Activated naive CD8-positive, alpha-beta T cell treated with anti-CD3 and anti-CD28 coated beads, Interleukin-2, amount 50 U/mL, for 24 hours (primary cell): Measurements from ENCODE around the gene KRT75.

ENCODE experiments used
- ATAC-seq: fragments of 150-1000 bp; cut with Tn5 transposase; one replicate; pipeline ENCODE4 v1.10.0; 2021
- DNase-seq: peaks from one replicate; pipeline ENCODE4 v3.0.0; 2021
- H3K27ac Mint-ChIP-seq: one replicate; pipeline ENCODE4 v1.8.0; 2021; ENCODE audit warnings: mild to moderate bottlenecking, mixed read lengths
- H3K27me3 Mint-ChIP-seq: one replicate; pipeline ENCODE4 v1.8.0; 2021; ENCODE audit warnings: mixed read lengths
- H3K36me3 Mint-ChIP-seq: one replicate; pipeline ENCODE4 v1.8.0; 2021; ENCODE audit warnings: low read depth, mixed read lengths
- H3K4me1 Mint-ChIP-seq: one replicate; pipeline ENCODE4 v1.8.0; 2021; ENCODE audit warnings: mixed read lengths
- H3K4me3 Mint-ChIP-seq: one replicate; pipeline ENCODE4 v1.8.0; 2021; ENCODE audit warnings: mild to moderate bottlenecking, moderate library complexity, mixed read lengths
- H3K9me3 Mint-ChIP-seq: one replicate; pipeline ENCODE4 v1.8.0; 2021; ENCODE audit warnings: mixed read lengths

Gene KRT75

DNA sequence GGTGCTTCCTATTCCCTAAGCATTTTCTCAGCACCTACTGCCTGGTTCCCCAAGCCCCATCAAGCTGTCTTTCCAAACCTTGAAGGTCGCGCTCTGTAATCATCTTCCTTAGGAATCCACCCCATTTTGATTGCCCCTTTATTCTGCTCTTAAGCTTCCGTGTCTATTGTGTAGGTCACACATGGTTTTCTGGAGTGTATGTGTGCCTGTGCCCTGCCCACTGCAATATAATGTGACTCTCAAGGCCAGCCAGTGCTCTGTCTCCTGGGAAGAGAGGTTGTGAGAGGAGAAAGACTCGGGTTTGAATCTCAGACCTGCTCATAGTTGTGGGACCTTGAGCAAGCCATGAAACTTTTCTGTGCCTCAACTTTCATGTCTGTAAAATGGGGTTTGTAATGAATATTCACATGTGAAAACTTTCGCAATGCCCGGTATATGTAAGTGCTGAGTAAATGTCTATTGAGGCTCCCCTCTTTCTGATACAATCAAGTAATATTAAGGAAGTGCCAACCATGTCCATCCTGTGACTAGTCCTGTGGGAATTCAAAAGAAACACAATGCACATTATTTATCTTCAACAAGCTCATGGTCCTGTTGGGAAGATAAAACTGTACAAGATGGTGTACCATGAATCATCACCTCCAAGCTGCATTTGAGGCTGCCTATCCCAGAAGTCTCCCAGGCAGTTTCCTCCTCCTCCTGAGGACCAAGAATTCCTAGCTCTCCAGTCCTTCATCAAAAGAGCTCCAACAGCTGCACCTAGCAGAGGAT lies 774 bp upstream of the KRT75 start:
- Mint-ChIP-seq H3K27ac (no peak overlapping the region), H3K36me3 (no peaks in the 10 kb centered on the region), H3K4me3 (no peak overlapping the region), H3K27me3 (peaks cover 15% of the 10 kb centered on the region), H3K4me1 (no peaks in the 10 kb centered on the region), H3K9me3 (no peaks in the 10 kb centered on the region)
- ATAC-seq, result no peak
- no peak for DNase-seq

DNA sequence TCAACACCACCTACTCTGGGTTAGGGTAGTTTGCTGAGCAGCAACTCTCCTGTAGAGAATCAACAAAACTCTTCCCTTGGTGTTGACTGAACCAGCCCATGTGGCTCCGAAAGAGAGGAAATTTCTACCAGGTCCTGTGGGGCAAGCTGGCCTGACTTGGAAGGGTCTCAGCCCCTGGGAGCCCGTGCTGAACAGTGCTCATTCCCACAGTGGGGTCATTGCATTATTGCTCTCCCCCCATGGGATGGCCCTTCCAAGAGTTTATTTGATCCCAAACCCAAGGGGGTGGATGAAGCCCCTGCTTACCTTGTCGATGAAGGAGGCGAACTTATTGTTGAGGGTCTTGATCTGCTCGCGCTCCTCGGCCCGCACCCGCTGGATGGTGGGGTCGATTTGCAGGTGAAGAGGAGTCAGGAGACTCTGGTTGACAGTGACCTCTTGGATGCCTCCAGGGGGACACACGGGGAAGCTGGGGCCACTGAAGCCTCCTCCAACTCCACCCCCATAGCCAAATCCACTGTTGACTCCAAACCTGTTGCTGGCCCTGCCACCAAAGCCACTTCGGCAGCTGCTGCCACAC lies 580 bp downstream of the KRT75 start:
- H3K4me1 Mint-ChIP-seq, result no peaks in the 10 kb centered on the region

DNA sequence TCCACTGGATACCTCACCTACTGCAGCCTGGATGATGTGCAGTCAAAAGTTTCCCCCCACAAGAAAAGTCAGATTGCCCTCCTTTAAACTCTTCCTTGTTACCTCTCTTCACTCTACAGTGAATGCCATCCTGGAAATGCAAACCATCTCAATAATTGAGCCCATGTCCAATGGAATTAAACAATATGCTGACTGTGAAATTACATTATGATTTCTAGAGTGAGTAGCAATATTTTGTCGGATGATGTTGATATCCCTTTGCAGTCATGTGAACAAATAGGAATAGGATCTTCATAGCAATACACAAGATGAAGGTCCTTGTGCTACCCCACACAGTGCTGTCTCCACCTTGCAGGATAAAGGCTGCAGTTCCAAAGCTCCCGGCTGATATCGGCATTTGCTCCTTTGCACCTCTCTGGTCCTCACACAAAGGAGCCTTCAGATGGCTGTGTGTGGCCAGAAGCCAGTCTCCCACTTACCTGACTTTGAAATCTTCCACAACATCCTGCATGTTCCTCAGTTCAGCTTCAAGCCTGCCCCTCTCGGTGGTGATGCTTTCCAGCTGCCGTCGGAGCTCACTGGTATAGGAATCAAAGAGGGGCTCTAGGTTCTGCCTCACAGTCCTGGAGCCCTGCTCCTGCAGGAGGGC lies 1.5 kb downstream of the KRT75 start:
- ATAC-seq, result no peak
- no peak for DNase-seq
- no peaks in the 10 kb centered on the region for H3K36me3 Mint-ChIP-seq
- no peaks in the 10 kb centered on the region for H3K9me3 Mint-ChIP-seq
- H3K27me3 Mint-ChIP-seq, result peaks cover 20% of the 10 kb centered on the region
- no peaks in the 10 kb centered on the region for H3K4me1 Mint-ChIP-seq
- H3K27ac Mint-ChIP-seq, result no peak overlapping the region
- H3K4me3 Mint-ChIP-seq, result no peak overlapping the region

More for the DNA sequence above, 580 bp downstream of the KRT75 start:
- H3K4me3 Mint-ChIP-seq, result no peak overlapping the region
- H3K9me3 Mint-ChIP-seq, result no peaks in the 10 kb centered on the region
- peaks cover 20% of the 10 kb centered on the region for H3K27me3 Mint-ChIP-seq
- ATAC-seq, result no peak
- H3K27ac Mint-ChIP-seq, result no peak overlapping the region
- no peaks in the 10 kb centered on the region for H3K36me3 Mint-ChIP-seq
- no peak for DNase-seq

DNA sequence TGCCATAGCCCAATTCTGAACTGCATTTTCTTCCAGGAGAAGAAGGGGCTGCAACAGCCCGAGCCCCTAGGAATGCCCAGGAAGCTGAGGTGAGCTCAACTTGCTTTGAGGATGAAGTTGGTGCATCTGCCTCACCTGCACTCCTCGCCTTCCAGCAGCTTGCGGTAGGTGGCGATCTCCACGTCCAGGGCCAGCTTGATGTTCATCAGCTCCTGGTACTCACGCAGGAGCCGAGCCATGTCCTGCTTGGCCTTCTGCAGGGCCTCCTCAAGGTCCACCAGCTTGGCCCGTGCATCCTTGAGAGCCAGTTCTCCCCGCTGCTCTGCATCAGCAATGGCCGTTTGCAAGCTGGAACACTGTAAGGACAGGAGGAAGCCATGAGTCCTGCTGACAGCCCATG lies 6.0 kb downstream of the KRT75 start:
- no peaks in the 10 kb centered on the region for H3K36me3 Mint-ChIP-seq
- H3K9me3 Mint-ChIP-seq, result no peaks in the 10 kb centered on the region
- H3K27ac Mint-ChIP-seq, result no peak overlapping the region
- H3K4me1 Mint-ChIP-seq, result no peaks in the 10 kb centered on the region
- peaks cover 20% of the 10 kb centered on the region for H3K27me3 Mint-ChIP-seq
- no peak for ATAC-seq
- no peak overlapping the region for H3K4me3 Mint-ChIP-seq
- DNase-seq, result no peak

DNA sequence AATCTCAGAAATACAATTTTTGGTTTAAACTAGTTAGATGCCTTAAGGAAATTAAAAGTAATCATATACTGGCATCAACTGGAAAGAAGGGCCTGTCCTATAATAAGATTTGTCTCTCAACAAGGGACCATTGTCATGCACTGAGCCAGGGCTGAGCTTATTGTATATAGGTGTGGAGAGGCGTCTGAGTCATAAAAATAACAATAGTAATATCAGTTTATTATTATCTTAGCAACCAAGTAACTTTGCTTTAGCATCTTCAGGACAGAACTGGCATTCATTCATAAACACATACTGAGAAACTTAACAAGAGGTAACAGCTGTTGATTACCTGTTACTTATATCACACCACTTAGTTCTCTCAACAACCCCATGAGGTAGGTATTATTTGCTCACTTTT lies 7.1 kb downstream of the KRT75 start:
- Mint-ChIP-seq H3K36me3 (no peaks in the 10 kb centered on the region), H3K9me3 (no peaks in the 10 kb centered on the region), H3K27ac (no peak overlapping the region), H3K4me3 (no peak overlapping the region), H3K27me3 (peaks cover 21% of the 10 kb centered on the region), H3K4me1 (no peaks in the 10 kb centered on the region)
- DNase-seq (no peak), ATAC-seq (no peak)

DNA sequence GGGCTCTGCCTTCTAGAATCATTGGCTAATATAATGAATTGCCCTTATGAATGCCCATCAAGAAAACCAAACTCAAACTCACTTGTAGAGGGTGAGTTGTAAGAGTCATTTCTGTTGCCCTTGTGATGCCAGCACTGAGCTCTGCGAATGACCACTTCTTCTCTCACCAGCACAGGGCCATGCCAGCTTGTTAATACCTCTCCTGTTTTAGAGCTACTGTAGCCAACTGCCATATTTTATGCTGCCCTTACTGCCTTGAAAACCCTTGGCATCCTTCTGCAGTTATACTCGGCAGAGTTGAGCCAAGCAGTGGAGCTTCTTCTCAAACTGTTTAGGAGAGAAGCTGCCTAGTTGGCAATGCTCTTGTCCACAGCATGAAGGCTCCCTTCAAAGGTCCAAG lies 8.1 kb downstream of the KRT75 start:
- Mint-ChIP-seq H3K4me1 (no peaks in the 10 kb centered on the region), H3K27ac (no peak overlapping the region), H3K27me3 (peaks cover 11% of the 10 kb centered on the region), H3K36me3 (no peaks in the 10 kb centered on the region), H3K9me3 (no peaks in the 10 kb centered on the region), H3K4me3 (no peak overlapping the region)
- ATAC-seq, result no peak
- DNase-seq, result no peak

DNA sequence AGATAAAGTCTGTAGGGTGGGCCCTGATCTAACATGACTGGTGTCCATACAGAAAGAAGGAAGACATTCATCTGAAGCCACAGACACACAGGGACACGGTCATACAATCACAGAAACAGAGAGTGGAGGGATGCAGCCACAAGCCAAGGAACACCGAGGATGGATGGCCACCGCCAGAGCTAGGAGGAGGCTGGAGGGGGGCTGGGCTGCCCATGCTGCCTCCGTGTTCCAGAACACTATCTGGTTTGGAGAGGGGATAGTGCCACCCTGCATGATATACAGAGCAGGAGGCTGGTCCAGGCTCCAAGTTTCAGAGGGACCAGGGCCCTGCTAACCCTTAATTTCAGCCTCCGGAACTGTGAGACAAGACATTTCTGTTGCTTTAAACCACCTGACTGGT lies 8.7 kb downstream of the KRT75 start:
- Mint-ChIP-seq H3K27me3 (peaks cover 7% of the 10 kb centered on the region), H3K4me1 (no peaks in the 10 kb centered on the region), H3K36me3 (no peaks in the 10 kb centered on the region), H3K9me3 (no peaks in the 10 kb centered on the region), H3K4me3 (no peak overlapping the region), H3K27ac (no peak overlapping the region)
- ATAC-seq (no peak), DNase-seq (no peak)

DNA sequence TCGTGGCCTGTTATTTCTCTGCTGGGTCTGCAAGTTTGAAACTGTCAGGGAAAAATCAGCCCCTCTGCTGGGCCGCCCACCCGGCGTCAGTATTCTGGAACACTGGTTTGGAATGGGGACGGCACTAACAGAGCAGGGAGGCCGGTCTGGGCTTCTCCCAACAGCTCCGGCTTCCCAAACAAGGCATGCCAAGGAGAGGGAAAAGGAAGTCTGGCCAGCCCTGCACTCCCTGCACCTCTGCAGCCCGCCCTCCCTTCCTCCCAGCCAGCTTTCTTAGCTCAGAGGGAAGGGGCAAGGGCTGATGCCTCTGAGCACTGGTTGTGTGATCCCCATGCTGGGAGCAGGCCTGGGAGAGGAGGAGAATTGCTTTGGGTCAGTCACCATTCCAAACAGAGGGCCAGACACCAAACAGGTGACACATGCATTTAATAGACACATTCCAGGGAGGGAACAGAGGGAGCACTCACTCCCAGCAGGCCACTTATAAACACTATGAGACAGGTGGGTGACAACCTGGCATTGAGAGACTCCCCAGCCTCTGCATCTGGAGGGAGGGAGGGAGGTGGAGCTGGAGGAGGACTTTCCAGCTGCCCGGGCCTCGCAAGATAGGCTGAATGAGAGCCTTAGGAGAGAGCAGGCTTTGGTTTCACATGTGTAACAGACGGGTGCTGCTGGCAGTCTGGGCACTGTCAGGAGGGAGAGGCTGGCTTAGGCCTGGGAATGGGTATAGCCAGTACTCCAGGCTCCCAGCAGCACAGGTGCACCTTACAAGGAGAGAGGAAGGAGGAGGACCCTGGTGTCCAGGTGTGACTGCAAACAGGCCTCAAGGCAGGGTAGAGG lies 10.3 kb downstream of the KRT75 start:
- Mint-ChIP-seq H3K4me1 (peaks cover 3% of the 10 kb centered on the region), H3K9me3 (no peaks in the 10 kb centered on the region), H3K4me3 (no peak overlapping the region), H3K36me3 (no peaks in the 10 kb centered on the region), H3K27me3 (peaks cover 4% of the 10 kb centered on the region), H3K27ac (no peak overlapping the region)
- DNase-seq, result no peak
- no peak for ATAC-seq

DNA sequence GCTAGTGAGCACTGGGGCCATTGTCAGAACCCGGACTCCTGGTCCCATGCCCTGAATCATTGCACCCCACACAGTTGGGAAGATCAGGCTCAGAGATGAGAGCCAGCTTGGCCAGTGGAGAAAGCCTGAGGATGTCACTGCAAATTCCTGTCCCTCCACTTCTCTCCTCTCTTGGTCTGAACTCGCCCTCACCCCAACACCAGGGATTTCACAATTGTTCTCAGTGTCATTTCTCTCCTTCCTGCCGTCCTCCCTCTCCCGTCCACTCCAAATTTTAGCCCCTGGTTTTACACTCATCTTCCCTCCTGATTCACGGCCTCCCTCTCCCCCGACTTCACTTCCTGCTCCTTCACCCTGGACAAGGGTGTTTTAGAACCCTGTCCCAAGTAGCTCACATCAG lies 11.1 kb downstream of the KRT75 start:
- no peaks in the 10 kb centered on the region for H3K9me3 Mint-ChIP-seq
- H3K27me3 Mint-ChIP-seq, result peaks cover 3% of the 10 kb centered on the region
- H3K27ac Mint-ChIP-seq, result peak overlapping the region; percentile 28
- H3K36me3 Mint-ChIP-seq, result no peaks in the 10 kb centered on the region
- DNase-seq (no peak), ATAC-seq (no peak)
- no peak overlapping the region for H3K4me3 Mint-ChIP-seq
- peaks cover 3% of the 10 kb centered on the region for H3K4me1 Mint-ChIP-seq

DNA sequence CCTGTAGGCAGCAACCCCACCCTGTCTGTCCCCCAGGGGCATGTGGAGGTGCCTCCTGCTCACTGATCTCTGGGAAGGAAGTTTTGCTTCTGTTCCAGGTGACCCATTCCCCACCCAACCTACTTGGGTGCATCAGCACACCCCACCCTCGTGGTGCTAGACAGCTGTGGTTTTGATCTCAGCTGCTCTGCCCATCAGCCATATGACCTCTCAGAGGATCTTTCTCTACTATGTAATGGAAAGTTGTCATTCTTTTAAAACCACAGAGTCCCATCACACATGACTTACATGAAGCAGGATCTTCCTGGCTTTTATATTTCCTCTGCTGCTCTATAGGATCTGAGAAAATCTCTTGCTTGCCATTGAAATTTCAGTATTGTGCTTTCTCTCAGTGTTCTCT lies 14.5 kb downstream of the KRT75 start:
- Mint-ChIP-seq H3K27ac (no peak overlapping the region), H3K9me3 (no peaks in the 10 kb centered on the region), H3K4me1 (peaks cover 3% of the 10 kb centered on the region), H3K27me3 (peaks cover 4% of the 10 kb centered on the region), H3K36me3 (no peaks in the 10 kb centered on the region), H3K4me3 (no peak overlapping the region)
- no peak for ATAC-seq
- DNase-seq, result no peak

DNA sequence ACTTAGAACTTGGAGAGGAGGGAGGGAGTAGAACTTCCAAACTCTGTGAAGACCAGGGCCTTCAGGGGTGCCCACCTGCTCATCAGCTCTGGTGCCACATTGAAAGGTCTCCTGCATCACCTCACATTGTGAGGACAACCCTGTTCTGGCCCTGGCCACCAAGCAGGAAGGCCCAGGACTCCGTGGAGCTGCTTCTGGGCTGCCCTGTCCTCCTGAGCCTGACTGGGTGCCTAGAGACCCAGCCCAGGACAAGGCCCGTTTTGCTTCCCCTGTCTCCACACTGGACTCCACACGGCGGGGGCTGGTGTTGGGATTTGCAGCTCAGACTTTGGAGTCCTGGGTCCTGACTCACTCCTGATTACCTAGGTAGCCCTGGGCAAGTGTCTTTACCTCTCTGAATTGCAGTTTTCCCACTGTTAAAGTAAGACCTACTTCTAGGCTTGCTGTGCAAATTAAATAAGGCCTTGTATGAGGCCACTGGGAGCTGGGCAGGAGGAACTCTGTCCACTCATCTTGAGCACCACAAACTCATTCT lies 15.5 kb downstream of the KRT75 start:
- no peak for DNase-seq

DNA sequence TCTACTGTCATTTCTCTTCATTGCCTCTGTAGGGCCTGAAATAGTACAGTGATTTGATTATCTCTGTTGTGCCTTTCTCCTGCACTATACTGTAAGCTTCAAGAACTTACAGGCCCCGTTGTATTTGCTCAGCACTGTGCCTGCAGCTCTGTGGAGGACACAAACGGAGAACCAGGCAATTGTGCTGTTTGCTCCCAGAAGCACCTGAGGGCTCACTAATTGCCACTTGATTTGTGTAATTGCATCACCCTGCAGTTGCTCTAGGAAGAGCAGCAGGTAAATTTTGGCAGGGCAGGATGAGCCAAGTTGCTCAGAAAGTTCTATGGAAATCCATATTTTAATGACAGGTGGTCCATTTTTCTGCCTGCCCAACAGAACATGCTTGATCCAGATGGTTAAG lies 16.4 kb downstream of the KRT75 start:
- Mint-ChIP-seq H3K27ac (no peak overlapping the region), H3K36me3 (no peaks in the 10 kb centered on the region), H3K4me1 (peaks cover 3% of the 10 kb centered on the region), H3K27me3 (peaks cover 2% of the 10 kb centered on the region), H3K4me3 (no peak overlapping the region), H3K9me3 (no peaks in the 10 kb centered on the region)
- no peak for ATAC-seq
- DNase-seq, result no peak

More for the DNA sequence above, 15.5 kb downstream of the KRT75 start:
- H3K27ac Mint-ChIP-seq, result no peak overlapping the region
- H3K27me3 Mint-ChIP-seq, result peaks cover 4% of the 10 kb centered on the region
- H3K9me3 Mint-ChIP-seq, result no peaks in the 10 kb centered on the region
- ATAC-seq, result no peak
- H3K36me3 Mint-ChIP-seq, result no peaks in the 10 kb centered on the region
- H3K4me3 Mint-ChIP-seq, result no peak overlapping the region
- peaks cover 3% of the 10 kb centered on the region for H3K4me1 Mint-ChIP-seq

DNA sequence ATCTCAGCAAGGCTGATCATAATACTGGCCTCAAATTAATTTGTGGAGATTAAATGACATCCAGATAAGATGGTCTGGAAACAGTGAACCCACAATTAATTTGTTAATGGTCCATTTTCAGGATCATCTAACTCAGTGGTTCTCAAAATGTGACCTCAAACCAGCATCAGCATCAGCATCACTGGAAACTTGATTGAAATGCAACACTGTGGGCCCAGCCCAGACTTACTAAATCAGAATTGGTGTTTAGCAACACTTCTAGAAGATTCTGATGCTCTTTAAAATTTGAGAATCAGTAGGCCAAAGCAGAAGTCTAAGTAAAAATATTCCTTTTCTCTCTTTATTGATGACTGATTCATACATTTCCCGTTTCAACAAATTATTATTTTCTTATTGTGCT lies 17.4 kb downstream of the KRT75 start:
- no peak overlapping the region for H3K4me3 Mint-ChIP-seq
- no peaks in the 10 kb centered on the region for H3K9me3 Mint-ChIP-seq
- peaks cover 2% of the 10 kb centered on the region for H3K27me3 Mint-ChIP-seq
- peaks cover 3% of the 10 kb centered on the region for H3K4me1 Mint-ChIP-seq
- no peak overlapping the region for H3K27ac Mint-ChIP-seq
- no peaks in the 10 kb centered on the region for H3K36me3 Mint-ChIP-seq
- no peak for ATAC-seq
- DNase-seq, result no peak

DNA sequence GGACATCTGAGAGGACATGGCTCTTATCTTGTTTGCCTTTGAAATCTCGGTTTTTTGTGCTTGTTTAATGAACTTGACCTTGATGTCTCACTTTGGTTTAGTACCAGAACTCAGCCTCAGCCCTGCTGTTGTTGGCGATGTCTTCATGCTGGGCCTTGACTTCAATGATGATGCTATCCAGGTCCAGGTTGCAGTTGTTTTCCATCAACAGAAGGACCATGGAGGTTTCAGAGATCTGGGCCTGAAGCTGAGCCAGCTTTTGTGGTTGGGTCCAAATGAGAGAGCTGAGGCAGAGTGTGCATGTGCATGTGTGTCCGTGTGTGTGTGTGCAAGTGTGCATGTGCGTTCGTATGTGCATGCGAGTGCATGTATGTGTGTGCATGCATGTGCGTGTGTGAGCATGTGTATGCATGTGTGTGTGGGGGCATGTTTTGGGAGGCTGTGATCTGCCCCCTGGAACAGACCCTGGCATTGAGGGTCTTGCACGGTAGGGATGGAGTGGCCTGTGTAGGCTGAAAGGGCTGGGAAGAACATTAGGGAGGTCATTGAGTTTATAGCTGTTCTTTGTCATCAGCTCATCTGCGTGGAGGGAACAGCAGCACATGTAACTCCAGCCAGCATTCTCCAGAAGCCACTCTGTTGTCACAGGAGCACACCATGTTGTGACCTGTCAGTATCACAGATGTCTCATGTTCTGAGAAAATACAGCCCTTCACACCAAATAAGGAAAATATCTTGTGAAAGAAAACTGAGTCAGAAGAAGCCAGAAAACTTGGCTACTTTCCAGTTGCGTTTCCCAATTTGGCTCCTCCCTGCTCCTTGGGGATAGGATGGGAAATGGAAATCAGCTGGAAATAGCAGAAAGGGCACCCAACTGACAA lies 18.1 kb downstream of the KRT75 start:
- Mint-ChIP-seq H3K4me3 (no peak overlapping the region), H3K27ac (no peak overlapping the region), H3K36me3 (no peaks in the 10 kb centered on the region), H3K9me3 (no peaks in the 10 kb centered on the region), H3K27me3 (peaks cover 2% of the 10 kb centered on the region), H3K4me1 (peaks cover 3% of the 10 kb centered on the region)
- DNase-seq (no peak), ATAC-seq (no peak)
